NCI-H345 treated with DMSO at 0.1 percent for 48 hours (cell line): Measurements from ENCODE around the gene REC8.
"Not testable (repeated sequence)": the region's sequence is repeated elsewhere in the genome, so short reads cannot be mapped to it uniquely, and the experiment has no call there.

Experiments
- DNase-seq: peaks from one replicate; lab custom pipeline; 2025; ENCODE audit not compliant: unreplicated experiment; lab: John Stamatoyannopoulos, UW

Gene REC8

DNA sequence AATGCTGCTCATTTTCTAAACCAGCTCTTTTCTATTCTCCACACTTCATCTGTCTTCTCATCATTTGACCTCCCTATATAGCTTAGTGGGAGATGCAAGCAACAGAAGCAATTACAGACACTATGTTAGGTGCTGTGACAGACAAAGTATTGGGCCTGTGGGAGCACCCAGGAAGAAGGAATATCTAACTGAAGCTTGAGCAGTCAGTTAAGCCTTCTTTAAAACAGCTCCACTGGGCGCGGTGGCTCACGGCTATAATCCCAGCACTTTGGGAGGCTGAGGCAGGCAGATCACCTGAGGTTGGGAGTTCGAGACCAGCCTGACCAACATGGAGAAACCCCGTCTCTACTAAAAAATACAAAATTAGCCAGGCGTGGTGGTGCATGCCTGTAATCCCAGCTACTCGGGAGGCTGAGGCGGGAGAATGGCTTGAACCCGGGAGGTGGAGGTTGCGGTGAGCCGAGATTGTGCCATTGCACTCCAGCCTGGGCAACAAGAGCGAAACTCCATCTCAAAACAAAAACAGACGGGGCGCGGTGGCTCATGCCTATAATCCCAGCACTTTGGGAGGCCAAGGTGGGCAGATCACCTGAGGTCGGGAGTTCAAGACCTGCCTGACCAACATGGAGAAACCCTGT lies 31.5 kb downstream of the REC8 start:
- DNase-seq, result not testable (repeated sequence)

DNA sequence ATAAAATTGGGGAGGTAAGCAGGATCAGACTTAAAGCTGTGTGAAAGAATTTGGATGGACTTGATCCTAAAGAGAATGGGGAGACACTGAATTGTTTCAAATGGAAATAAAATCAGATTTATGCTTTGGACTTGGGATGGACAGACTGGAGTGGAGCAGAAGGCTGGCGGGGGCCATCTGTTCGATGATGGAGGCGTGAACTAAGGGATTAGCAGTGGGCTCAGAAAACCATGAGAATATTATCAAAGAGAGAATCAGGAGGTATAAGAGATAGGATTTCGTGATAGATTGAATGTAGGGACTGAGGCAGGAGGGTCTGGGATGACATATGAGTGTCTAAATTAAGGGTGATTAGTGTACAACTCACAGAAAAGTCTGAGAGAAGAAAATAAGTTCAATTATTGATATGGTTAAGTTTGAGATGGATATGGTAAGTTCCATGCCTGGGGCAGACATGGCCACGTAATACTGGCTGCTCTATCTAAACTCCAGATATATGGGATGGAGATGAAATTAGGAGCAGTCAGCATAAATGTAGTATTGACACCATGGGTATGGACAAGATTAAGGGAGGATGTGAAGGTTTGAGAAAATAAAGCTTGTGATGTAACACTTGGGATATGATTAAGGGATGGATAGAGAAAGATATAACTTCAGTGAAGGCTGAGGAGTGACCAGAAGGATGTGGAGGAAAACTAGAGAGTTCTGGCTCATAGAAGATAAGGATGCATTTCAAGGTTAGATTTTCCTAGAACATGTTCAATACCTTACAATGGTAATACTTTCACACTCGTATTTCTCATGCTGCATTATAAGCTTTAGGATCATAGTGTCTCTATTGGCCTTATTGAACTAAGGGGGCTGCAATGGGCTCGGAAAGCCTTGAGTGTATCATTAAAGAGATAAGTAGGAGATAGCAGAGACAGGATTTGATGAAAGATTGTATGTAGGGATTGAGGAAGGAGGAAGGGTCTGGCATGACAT lies 32.6 kb downstream of the REC8 start:
- no peak for DNase-seq

DNA sequence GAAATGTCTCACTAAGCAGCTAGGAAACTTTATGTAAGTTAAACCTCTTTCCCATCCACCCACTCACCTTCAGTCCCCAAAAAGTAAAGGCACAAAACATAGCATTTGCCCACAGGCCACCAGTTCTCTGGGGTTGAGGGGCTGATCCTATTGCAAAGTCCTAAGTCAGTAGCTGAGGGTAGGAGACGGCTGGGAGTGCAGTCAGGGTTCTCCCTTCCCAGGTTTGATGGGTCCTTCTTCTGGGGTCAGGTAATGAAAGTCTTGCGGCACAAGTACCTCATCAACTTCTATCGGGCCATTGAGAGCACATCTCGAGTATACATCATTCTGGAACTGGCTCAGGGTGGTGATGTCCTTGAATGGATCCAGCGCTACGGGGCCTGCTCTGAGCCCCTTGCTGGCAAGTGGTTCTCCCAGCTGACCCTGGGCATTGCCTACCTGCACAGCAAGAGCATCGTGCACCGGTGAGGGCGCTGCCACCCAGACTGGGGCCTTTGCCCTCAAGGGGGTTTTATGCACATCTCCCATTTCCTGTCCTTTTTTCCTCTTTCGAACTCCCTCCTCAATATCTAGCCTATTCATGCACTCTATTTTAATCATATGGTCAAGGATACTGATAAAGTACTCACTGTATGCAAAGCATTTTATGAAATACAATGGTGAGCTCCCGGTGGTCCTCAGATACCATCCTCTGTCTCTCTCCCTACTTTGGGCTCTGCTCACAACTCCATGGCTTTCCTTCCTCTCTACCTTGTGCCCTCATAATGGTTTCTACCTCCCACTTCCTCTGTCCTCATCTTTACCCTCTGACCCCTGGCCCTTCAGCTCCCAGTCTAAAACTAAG lies 34.6 kb downstream of the REC8 start:
- DNase-seq, result no peak

DNA sequence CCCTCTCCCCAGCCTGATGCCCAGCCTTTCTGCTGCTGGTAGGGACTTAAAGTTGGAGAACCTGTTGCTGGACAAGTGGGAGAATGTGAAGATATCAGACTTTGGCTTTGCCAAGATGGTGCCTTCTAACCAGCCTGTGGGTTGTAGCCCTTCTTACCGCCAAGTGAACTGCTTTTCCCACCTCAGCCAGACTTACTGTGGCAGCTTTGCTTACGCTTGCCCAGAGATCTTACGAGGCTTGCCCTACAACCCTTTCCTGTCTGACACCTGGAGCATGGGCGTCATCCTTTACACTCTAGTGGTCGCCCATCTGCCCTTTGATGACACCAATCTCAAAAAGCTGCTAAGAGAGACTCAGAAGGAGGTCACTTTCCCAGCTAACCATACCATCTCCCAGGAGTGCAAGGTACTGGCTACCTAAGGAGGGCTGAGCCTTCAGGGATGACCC lies 35.2 kb downstream of the REC8 start:
- DNase-seq, result no peak

DNA sequence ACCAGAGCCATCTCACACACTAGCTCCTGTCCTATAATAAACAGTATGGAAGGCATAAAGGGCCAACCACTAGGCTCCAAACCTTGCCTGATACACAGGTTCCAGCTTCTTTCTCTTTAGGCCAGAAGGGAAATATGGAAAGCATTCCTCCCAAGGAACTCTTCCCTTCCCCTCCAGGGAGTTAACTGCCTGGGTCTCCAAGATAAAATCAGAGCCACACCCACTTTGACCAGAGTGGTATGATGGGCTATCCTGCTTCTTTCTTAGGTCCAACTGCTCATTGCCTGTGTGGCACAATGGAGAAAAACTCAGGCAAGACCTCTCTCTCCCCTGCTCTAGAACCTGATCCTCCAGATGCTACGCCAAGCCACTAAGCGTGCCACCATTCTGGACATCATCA lies 35.7 kb downstream of the REC8 start:
- DNase-seq, result no peak

DNA sequence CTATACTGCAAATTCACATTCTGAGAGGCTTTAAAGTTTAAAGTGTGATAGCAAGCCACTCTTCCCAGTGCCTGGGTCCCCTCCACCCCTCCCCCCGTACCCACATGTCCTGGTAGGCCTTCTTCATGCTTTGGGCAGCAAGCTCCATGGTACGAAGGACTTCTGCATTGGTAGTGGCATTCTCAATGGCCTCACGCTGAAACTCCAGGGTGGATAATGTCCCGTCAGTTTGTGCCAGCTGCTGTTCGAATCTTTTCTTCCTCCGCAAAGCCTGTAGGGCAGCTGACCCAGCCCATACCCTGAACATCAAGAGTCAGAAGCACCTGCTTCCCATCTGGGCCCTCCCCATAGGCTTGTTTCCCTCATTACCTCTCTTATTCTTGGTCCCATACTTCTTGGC lies 39.4 kb downstream of the REC8 start:
- DNase-seq, result no peak

DNA sequence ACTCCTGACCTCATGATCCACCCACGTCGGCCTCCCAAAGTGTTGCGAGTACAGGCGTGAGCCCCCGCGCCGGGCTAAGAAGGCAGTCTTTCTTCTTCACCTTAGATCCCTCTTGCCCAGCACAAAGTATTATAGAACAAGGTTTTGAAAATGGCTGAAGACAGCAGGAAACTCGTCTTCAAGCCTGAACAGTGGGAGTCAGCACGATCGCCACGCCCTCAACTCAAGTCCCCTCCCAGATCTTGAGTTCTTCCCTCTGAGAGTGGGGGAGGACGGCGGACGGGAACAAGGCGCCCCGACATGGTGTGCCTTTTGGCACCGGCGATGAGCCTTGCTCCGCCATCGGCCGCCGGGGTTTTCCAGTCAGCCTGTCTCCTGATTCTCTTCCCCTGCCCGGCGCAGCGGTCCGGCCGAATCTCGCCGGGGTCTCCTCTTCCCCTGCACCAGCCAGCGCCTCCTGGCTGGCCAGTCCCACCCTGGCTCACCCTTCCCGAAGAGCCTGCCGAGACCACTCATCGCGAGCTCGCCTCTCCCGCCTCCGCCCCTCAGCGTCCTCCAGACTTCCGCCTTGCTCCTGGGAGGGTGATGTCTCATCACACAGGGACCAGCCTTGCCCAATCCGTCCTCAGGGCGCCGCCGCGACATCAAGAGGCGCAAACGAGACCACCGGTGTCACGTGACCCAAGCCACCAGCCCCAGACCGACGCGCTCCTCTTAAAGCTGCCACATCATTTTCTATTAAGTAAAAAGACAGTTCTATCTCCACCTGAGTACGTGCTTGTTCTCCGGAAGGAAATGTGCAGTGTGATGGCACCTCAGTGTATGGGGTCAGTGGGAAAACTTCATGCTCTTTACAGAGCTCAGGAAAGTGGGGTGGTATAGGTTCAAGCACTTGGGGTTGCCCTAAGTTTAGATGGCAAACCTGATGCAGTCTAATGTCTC lies 41.3 kb downstream of the REC8 start, which contains the start of gene CHMP4A:
TSS of gene CHMP4A (minus strand) at position 565 of the 942 bp plus-strand sequence. CDS start at position 516, 49 bp downstream.
- DNase-seq, result peak; percentile 84

DNA sequence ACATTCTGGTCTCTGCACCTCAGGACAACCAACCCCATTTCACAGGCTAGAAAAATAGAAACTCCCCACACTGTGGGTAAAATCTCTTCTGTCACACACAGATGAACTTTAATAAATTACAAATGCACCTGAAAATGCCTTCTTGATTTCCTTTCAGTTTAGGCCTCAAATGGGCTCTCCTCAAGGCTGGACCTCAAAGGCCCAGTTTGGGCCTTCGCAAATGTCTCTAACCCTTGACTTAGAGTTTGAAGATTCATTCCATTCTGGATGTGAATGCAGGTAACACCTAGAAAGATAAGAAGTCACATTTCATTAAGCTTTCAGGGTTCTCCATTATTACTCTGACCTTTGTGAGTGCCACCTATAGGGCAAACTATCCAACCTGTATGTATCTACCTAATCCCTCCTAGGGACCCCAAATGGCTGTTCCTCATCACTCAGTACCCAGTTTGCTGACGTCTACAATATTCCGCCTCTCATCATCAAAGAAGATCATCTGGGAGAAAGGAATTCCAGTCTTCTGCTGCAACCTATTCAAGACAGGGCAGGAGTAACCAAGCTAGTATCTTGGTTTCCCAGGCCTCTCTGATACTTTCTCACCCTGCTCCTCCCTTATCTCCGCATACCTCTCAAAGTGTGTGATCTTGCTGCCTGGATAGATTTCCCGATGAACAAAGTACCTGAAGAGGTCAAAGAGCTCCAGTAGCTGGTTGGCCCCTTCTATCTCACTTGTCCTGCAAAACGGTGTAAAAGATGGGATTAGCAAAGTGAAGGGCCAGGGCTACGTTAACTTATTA lies 42.2 kb downstream of the REC8 start:
- no peak for DNase-seq

DNA sequence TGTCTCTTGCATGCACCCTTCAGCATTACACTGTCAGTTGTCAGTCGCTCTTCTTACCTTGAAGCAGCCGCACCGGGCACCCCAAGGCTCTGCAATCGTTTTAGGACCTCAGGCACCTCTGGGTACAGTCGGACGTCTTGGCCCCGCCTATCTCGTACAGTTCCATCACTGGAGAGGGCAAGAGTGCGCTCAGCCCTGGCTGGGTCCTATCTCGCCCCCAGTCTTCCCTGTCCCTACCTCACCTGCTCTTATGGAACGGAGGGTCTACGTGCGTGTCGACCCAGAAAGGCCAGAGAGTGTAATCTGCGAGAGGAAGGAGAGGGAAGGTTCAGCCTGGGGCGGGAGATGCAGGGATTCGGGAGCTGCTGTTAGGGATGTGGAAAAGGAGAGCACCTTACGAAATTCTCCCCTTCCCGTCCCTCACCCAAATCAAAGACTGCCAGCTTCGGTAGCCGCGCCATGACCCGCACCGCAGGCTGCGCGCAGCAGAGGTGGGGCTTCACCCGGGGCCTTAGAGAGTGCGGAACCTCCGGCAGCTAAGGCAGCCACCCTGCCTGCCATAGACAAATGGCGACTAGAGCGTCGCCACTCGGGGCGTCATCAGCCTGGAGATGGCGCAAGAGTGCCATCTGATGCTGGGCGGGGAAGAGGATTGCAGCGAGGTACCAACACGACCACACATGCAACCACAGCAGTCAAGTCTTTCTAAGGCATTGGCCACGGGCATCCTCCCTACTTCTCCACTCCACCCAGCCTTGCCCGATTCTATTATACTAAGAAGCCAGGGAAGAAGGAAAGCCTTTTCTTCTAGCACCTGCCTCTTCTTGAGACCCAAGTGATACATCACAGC lies 43.8 kb downstream of the REC8 start, which contains the start of gene MDP1:
TSS of gene MDP1 (minus strand) at position 572 of the 850 bp plus-strand sequence. CDS start at position 461, 111 bp downstream.
- peak; percentile 61 for DNase-seq

DNA sequence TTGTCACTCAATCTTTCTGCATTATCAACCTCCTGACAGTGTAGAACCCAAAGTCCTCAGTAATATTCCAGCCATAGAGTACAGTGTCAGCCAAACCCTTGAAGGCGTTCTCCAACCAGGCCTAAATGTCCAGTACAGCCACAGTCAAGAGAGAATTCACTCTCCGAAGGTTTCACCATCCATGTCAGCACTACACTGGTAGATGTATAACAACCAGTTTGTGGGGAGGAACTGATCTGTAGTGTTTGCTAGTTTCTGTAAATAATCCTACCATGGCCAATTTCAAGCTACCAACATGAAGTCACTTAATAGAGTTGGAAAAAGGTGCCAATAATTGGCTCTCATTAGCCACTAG lies 44.4 kb downstream of the REC8 start:
- DNase-seq, result no peak

DNA sequence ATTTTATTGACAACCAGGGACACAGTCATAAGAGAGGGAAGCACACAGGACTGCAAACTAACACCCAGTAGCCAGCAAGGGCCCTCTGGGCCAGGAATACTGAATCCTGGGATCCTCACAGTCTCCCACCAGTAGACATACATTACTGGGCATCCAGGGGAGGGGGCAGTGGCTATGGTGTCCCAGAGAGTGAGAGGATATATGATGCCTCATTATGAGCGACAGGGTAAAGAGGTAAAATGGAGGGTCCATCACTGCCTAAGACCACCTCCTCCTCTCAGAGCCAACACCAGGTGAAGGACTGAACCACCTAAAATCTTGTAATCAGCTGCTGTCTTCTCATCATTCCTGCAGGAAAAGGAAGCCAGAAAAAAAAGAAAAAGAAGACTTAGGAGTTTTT lies 45.0 kb downstream of the REC8 start:
- not testable (repeated sequence) for DNase-seq

DNA sequence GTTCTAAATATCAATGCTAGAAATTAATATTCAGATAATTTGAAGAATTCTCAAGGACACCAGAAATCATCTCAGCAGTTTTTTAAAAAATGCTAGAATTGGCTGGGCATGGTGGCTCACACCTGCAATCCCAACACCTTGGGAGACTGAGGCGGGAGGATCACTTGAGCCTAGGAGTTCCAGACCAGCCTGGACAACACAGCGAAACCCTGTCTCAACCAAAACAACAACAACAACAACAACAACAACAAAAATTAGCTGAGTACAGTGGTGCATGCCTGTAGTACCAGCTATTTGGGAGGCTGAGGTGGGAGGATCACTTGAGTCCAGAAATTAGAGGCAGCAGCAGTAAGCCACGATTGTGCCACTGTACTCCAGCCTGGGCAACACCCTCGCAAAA lies 47.2 kb downstream of the REC8 start:
- DNase-seq, result no peak

DNA sequence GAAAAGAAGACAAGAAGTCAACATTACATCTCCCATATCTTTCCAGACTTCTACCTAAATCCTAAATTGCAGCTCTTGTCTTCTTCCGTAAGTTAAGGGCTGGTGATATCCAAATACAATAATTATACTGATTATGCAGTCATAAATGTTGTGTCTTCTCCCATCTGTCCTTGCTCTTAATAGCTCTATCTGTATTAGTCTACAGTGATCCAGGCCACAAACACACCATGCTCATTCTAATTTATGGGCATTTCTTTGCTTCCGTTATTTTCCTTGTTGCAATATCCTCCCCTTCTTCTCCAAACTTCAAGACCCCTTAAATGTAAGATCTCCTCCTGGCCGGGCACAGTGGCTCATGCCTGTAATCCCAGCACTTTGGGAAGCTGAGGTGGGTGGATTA lies 47.6 kb downstream of the REC8 start:
- no peak for DNase-seq

DNA sequence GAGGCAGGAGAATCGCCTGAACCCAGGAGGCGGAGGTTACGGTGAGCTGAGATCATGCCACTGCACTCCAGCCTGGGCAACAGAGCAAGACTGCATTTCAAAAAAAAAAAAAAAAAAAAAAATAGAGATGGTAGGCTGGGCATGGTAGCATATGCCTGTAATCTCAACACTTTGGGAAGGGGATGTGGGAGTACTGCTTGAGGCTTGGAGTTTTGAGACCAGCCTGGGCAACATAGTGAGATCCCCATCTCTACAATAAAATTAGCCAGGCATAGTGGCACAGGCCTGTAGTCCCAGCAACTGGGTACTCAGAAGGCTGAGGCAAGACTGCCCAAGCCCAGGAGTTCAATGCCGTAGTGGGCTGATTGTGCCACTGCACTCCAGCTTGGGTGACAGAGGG lies 51.1 kb downstream of the REC8 start:
- DNase-seq, result not testable (repeated sequence)

DNA sequence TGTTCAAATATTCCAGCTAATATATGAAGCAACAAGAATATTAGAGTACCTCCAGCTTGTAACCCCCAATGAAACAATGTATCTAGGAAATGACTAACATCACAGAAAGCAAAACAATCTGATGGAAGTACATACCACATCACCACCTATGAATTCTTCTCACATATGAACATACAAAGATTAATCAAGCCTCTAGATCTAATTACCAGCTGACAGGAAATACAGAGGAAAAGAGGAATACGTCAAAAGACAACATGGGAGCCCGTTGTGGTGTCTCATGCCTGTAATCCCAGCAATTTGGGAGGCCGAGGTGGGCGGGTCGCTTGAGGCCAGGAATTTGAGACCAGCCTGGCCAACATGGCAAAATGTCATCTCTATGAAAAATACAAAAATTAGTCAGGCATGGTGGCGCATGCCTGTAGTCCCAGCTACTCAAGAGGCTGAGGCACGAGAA lies 52.8 kb downstream of the REC8 start:
- no peak for DNase-seq

DNA sequence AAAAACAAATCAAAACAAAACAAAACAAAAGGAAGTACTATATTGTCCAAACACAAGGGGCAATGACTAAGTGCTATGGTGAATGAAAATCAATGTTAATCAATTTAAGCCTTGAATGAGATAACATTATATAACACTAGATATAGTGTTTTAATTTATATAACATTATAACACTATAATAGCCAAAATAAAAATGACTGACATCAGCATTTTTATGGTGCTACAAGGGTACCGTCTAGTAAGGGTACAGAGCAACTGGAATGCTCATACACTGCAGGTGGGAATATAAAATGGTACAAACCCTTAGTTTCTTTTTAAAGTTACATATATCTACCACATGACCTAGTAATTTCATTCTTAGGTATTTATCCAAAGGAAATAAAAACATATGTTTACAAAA lies 54.6 kb downstream of the REC8 start:
- DNase-seq, result no peak

DNA sequence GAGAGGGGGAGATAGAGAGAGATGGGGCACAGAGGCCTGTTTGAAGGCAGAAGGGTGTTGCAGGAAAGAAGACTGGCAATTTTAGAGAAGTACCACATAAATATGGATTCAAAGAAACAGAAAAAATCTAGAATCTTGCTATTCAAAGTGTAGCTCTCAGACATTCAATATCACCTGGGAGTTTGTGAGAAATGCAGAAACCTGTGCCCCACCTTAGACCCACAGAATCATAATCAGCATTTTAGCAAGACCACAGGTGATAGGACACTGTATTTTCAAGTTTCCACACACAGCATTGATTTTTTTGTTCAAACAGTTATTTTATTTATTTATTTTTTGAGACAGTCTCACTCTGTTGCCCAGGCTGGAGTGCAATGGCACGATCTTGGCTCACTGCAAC lies 57.0 kb downstream of the REC8 start:
- DNase-seq, result no peak
